Fibroblast of skin of left biceps (primary cell): ENCODE data around the gene GAA.

Experiments
- DNase-seq, 2 experiments: peaks; one replicate each; pipeline ENCODE4 v3.0.0-alpha.2; 2013; ENCODE audit warnings: low read depth in 2 of 2

Gene GAA

DNA sequence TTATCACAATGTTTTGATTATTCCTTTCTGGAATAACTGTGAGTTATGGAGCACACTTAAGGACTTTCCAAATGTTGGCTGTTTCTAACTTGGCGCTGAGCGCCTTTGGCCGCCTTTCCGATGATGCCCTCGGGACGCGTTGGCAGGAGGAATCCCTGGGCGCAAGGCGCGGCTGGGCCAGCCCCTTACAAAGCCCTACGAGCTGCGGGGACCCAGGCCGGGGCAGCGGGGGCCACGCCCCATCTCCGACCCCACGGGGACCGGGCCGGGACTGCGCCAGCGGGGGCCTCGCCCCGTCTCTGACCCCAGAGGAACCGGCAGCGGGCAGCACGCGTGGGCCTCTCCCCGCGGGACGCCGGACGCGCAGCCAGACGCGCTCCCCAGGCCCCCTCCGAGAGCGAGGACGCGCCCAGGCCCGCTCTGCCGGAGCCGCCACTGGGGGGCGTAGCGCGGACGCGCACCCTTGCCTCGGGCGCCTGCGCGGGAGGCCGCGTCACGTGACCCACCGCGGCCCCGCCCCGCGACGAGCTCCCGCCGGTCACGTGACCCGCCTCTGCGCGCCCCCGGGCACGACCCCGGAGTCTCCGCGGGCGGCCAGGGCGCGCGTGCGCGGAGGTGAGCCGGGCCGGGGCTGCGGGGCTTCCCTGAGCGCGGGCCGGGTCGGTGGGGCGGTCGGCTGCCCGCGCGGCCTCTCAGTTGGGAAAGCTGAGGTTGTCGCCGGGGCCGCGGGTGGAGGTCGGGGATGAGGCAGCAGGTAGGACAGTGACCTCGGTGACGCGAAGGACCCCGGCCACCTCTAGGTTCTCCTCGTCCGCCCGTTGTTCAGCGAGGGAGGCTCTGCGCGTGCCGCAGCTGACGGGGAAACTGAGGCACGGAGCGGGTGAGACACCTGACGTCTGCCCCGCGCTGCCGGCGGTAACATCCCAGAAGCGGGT lies at the start of gene GAA:
Gene GAA, plus strand, starts transcription at position 571 of the 935 bp plus-strand sequence. CDS start 3,006 bp downstream, outside the sequence.
- peak; percentile 51 to 62 for DNase-seq

DNA sequence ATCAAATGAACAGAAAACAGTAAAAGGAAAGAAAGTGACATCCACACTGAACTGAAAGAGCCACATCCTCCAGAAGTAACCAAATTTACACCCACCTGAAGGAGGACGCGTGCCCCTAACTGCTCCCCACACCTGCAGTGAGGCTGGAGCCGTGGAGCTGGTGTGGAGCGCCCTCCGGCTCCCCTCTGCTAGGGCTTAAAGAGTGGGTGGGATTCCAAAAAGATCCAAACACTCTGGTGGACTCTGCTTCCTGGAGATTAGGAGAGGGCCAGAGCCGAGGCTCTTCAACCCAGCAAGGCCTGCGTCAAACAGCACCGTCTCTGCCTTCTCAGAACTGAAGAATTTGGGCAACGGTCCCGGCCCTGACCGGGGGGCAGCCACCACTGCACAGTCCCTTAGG lies 49.7 kb upstream of the GAA start:
- no peak for DNase-seq

DNA sequence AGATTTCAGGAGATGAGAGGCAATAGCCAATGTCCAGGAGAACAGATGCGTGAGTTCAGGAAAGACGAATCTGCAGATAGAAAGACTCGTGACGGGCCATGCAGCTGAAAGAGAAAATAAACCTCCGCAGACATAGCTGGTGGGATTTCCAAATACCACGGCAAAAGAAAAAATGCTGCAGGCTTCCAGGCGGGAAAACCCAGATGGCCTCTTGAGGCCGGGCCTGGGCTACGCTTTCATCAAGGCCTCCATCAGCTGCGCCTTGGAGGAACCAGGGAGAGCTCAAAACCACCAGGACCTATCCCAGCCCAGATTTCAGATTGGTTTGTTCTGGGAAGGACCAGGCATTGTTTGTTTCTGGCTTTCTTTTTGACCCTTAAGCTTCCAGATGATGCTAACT lies 48.3 kb upstream of the GAA start:
- no peak for DNase-seq

DNA sequence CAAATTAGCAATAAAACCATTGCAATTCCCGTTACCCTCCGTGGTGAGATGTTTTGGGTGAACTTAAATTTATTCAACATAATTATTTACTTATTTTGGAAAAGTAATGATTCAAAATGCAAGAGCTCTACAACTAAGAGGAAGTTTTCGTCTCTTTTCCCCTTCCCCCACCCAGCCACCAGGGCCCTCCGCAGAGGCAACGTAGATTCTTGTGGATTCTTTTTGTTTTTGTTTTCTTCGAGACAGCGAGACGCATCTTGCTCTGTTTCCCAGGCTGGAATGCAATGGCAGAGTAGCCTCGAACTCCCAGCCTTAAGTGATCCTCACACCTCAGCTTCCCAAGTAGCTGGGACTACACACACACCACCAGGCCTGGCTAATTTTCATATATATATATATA lies 45.8 kb upstream of the GAA start:
- no peak for DNase-seq

DNA sequence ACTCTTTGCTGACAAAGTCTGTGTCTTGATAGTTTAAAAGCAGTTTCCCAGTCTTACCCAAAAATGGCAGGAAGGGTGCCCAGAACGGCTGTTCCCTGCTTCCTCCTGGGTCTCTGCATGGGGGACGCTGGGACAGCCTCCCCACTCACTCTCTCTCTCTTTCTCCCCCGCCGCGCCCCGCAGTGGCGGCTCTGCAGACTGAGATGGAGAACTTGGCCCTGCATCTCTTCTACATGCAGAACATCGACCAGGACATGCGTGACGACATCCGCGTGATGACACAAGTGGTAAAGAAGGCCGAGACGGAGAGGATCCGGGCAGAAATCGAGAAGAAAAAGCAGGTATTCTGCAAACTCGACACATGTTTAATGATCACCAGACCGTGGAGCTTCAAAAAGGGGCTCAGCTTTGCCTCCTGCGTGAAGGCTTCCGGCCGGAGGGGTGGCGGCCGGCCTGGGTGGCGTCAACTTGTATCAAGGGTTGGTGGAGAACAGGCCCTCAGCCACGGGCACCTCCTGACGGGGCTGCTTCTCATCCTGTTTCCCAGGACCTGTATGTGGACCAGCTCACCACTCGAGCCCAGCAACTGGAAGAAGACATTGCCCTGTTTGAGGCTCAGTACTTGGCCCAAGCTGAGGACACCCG lies 42.9 kb upstream of the GAA start:
- DNase-seq, result no peak

DNA sequence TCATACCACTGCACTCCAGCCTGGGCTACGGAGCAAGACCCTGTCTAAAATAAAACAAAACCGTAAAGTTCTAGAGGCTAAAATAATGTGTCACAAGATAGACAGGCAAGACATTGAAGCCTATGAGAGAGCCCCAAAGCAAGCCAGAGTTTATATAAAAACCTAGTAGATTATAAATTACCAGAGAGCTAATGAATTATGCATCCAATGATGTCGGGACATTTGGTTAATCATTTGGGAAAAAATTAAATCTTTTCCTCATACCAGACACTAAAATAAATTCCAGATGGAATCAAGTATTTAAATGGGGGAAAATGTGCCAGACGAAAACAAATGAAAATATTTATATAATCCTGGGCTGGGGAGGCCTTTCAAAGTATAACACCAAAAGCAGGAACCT lies 40.7 kb upstream of the GAA start:
- no peak for DNase-seq

DNA sequence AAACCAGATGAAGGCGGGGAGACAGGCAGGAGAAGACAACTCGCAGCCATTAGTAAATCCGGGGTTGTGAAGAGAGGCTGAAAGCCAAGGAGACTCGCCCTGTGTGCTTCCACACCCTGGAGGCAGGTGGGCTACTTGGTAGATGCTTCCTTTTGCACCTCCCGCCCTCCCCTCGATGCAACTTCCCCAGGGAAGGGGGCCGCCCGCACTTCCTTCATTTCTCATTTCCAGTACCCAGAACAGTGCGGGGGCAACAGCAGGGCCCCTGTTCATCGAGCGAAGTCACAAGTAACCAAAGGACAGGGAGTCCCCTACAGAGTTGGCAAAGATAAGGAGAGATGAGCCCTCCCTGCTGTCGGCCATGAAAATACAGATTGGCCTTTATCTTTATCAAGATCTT lies 40.0 kb upstream of the GAA start:
- no peak for DNase-seq

DNA sequence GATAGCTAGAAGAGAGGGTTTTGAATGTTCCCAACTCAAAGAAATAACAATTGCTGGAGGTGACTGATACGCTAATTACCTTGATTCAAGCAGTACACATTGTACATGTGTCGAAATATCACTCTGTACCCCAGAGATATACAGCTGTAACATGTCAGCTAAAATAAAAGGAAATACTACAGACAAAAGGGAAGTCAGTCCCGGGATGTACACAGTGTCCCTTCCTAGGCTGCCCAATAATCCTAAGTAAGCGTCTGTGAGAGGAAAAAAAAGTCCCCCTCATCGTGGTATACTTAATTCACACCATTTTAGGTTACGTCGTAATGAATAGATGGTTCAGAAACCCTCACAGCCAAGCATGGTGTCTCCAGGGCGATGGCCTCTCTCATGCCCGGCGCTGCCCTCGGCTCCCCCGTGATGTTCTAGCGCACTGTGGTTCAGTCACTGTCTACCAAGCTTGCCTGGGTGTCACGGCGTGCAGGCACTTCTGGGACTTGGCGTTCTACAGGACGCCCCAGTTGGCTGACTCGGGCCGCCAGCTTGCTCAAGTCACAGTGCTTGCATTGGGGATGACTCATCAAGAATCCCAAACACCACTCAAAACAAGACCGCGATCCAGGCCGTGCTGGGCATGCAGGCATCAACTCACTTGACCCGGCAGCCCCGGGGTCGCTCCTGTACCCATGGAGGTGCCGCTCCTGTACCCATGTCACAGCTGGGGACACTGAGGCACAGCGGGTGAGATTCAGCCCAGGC lies 37.4 kb upstream of the GAA start:
- no peak for DNase-seq

DNA sequence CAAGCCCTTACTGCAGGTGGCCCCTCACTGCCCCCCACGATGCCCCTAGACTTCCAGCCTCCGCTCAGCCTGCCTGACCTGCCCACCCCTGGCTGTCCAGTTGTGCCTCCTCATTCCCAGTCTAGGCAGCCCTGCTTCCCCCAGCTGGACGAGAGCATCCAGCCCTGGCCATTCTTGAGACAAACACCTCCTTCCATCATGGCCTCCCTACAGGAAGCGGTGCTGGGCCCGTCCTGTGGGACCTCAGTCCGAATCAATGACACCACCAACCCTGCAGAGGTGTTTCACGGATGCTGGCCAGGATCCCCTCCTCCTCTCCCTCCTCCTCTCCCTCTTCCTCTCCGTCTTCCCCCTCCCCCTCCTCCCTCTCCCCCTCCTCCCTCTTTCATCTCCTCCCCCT lies 36.7 kb upstream of the GAA start:
- no peak for DNase-seq

DNA sequence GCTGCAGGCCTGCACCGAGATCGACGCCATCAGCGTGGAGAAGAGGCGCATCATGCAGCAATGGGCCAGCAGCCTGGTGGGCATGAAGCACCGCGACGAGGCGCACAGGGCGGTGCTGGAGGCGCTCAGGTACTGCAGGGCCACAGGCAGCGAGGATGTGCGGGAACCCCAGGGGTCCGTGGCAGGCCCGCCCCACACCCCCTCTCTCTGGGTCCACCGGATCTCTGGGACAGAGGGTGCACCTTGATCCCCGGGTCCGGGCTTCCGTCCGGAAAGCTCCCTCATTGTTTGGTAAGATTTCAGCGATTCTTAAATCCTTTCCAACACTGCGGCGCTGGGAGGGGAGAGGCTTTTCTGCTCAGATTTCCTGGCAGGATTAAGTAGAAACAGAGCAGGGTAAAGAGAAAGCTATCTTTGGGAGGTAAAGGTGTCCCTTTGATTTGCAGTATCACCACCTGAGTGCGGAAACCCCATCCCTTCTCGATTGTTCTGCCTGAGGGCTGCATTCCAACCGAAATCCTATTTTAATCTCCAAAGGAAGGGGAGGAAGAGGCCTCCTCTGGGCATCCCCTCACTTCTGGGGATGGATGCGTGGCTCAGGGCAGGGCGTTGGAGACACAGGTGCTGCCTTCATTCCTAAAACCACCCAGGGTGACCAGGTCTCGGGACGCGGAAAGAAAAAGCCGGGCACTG lies 35.8 kb upstream of the GAA start:
- DNase-seq, result no peak

DNA sequence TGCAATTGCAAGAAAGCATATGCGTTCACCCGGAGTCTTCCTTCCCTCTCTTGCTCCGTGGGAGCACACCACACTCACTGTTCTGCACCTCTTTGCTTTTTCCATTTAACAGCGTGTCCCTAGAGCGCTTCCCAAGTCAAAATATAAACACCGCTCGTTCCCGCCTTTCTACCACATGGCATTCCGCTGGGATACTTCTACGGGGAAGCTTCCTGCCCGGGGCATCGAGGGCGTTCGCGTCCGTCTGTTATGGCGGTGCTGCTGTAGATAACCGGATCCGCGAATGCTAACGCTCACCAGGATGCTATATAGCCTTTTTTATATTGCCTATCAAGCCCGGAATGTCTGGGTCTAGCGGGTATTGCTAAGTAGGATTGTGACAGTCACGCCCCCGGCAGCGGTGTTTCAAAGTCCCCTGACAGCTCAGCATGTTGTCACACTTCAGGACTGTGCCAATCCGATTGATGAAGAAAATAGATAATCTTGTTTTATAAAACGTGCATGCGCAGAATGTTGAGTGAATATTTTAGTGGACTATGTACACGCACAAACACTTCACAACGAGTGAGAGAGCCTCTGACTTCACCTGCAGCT lies 33.9 kb upstream of the GAA start:
- DNase-seq, result no peak

DNA sequence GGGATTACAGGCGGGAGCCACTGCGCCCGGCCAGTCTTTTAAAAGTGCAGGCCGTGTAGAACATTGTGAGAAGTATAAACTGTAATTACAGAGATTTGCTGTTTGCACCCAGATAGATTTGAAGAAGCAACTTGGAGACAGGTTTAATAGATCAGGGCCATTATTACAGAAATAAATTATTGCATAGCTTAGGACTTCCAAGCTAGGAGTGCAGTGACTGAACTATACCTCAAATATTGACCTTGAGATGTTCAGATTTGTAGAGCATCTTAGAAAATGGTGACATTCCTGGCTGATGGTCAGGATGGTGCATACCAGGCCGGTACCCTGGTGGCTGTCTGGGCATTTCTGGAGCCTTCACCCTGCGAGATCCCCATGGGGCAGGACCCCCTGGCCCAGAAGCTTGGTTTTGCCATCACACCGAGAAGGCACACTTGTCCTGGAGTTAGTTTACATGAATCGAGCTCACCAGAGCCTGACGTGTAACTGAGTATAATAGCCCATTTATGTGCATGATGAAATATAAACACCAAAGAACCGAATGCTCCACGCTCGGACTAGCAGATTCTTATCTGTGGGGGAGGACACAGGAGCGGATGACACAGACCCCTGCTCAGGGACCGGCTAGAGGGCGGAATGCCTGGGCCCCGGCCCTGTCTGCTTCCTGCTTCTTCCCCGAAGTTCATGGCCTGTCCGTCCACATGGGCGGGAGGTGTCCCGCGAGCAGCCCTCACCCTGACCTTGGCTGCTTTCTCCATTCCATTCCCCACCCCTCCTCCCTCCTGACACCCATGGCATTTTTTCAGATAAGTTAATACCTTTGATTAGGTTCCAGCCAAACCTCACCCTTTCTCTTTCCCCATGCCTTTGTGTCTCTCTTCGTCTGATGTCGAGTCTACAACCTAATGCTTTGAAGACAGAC lies 32.8 kb upstream of the GAA start:
- no peak for DNase-seq

DNA sequence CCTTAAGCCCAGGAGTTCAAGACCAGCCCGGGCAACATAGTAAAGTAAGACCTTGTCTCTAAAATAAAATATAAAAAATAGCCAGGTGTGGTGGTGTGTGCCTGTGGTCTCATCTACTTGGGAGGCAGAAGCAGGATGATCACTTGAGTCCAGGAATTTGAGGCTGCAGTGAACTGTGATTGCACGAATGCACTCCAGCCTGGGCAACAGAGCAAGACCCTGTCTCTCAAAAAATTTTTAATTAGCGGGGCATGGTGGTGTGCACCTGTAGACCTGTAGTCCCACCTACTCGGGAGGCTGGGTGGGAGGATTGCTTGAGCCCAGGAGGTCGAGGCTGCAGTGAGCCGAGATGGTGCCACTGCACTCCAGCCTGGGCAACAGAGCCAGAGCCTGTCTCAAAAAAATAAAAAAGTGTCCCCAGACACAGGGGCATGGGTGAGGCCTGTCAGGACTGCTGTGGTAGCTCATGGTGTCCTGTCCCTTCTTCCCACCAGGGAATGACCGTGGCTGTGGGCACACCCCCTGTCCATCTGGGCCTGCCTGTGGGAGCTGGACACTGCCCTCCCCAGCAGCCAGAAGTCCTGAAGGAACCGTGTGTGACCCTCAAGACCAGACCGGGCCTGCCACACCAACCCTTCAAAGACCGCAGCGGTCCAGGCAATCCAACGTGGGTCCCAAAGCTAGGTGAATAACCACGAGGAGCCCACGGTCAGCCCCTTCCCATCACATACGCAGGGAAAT lies 30.8 kb upstream of the GAA start:
- no peak for DNase-seq

DNA sequence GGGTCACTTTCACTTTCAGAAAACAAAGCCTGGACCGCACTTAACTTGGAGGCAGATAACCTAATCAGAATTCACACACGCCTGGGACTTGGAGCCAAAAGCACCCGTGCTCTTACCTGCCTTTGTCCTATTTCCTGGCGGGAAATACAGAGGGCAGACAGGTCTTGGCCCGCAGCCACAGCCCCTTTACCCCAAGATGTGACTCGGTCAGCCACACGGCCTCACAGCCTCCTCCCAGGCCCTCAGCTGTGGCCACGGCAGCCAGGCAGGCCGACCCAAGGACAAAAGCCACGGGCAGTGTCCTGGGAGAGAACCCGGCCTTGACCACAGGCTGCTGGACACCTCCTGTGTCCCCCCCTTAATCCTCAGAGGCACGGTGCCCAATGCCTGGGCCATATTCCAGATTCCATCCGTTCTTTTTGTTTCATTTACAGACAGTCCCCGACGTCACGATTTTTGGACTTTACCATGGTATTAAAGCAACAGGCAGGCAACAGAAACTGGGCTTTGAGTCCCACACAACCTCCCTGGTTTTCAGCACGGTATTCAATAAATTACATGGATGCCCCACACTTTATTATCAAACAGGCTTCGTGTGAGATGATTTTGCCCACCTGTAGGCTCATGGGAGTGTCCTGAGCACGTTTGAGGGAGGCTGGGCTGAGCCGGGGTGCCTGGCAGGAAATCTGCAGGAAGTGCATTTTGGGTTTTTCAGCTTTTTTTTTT lies 30.1 kb upstream of the GAA start:
- no peak for DNase-seq

DNA sequence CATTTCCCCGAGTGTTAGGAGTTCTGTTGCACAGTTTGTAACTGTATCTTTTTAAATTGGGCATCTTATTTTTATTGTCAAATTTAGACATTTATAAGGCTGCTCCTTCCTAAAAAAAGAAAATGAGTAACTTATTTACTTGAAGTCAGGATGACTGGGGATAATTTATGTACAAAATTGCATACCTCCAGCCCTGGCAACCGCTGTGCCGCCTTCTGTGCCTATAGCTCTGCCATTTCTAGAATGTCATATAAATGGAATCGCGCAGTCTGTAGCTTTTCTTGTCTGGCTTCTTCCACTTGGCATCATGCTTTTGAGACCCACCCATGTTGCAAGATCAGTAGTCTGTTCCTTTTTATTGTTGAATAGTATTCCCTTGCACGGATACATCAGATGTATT lies 29.0 kb upstream of the GAA start:
- DNase-seq, result no peak

DNA sequence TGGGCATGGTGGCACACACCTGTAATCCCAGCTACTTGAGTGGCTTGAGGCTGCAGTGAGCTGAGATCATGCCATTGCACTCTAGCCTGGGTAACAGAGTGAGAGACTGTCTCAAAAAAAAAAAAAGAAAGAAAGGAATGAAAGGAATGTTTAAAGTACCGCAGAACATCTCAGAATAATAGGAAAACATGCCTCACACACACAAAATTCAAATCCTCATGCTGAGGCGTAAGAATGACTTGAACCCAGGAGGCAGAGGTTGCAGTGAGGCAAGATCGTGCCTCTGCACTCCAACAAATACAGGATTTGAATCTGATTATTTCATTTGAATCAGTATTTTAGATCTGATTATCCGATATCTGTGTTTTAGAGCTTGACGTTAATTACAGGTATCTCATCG lies 21.3 kb upstream of the GAA start:
- DNase-seq, result no peak

DNA sequence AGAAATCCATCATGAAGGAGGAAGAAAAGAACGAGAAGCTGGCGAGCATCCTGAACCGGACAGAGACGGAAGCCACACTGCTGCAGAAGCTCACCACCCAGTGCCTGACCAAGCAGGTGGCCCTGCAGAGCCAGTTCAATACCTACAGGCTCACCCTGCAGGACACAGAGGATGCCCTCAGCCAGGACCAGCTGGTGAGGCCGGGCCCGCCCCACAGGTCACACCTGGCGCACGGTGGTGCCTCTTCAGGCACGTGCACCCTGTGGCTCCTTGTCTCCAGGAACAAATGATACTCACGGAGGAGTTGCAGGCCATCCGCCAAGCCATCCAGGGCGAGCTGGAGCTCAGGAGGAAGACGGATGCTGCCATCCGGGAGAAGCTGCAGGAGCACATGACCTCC lies 19.8 kb upstream of the GAA start:
- no peak for DNase-seq

DNA sequence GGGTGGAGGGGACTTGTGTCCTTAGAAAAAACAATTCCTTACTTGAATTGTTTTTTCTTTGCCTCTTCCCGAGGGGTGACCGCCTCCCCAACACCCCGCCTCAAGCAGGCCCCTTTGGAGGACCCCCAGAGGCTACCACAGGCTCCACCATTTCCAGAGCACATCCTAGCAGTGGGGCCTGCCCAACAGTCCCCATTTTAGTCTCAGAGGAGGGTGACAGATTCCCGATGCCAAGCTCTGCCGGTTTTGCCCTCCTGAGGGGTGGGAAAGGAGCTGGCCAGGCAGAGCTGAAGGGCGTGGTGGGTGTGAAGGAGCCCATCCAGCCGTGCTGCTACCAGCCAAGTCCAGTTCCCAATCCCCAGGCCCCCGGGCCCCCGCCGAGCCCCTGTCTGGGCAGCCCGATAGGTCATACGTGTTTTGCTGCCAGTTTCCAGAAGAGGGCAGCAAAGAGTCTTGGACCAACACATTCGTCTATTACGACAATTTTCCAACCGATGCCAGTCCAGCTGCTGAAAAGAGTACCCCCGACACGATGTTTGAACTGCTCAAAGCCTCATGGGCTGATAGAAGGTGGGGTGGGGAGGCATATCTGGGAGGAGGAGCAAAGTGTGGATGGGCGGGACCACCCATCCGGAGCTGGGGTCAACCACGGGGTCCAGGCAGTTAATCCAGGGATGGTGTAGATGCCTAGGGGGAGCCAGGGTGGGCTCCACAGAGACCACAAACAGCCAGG lies 18.8 kb upstream of the GAA start:
- peak; percentile 20 to 25 for DNase-seq
